SU-DHL-6 (cell line): ENCODE measurements around the gene SORL1.

Experiments used
- H2AFZ ChIP-seq: fragments of 200-600 bp; sonication (generic); 2 replicates; pipeline ENCODE4 v1.6.1; 2014; ENCODE audit warnings: low read depth, mild to moderate bottlenecking, moderate library complexity, mixed read lengths, antibody characterized with exemption, low read length; ENCODE audit not compliant: severe bottlenecking
- H3F3A ChIP-seq: fragments of 200-600 bp; shearing (Covaris generic); 2 replicates; pipeline ENCODE4 v1.6.0; 2016; ENCODE audit warnings: antibody characterized with exemption, mild to moderate bottlenecking; ENCODE audit not compliant: insufficient read depth
- H3K27ac ChIP-seq: fragments of 200-600 bp; sonication (generic); 2 replicates; pipeline ENCODE4 v1.5.1; 2016; ENCODE audit warnings: low read depth, mild to moderate bottlenecking, low read length, moderate library complexity, mixed read lengths
- H3K27me3 ChIP-seq: fragments of 200-600 bp; sonication (generic), shearing (Covaris generic); 2 replicates; pipeline ENCODE4 v1.6.0; 2014; ENCODE audit warnings: mild to moderate bottlenecking, low read length
- H3K36me3 ChIP-seq: fragments of 200-600 bp; sonication (generic); 2 replicates; pipeline ENCODE4 v1.6.1; 2014; ENCODE audit warnings: mild to moderate bottlenecking, low read length, mixed read lengths
- H3K4me2 ChIP-seq: fragments of 300-600, 200-600 bp; shearing (Covaris generic), sonication (generic); 2 replicates; pipeline ENCODE4 v1.6.0; 2014; ENCODE audit warnings: low read length, low read depth, mild to moderate bottlenecking; ENCODE audit not compliant: poor library complexity, severe bottlenecking
- H3K4me3 ChIP-seq: fragments of 200-600 bp; sonication (generic); 2 replicates; pipeline ENCODE4 v1.5.1; 2014; ENCODE audit warnings: antibody characterized with exemption, low read length, mild to moderate bottlenecking, mixed read lengths; ENCODE audit not compliant: insufficient read depth, poor library complexity, severe bottlenecking
- H3K79me2 ChIP-seq: fragments of 200-600 bp; sonication (generic); 2 replicates; pipeline ENCODE4 v1.6.1; 2014; ENCODE audit warnings: mild to moderate bottlenecking, low read length, moderate library complexity; ENCODE audit not compliant: insufficient read depth
- H3K9ac ChIP-seq: fragments of 200-600 bp; sonication (generic); 2 replicates; pipeline ENCODE4 v1.7.0; 2014; ENCODE audit warnings: mild to moderate bottlenecking, low read length
- H3K9me2 ChIP-seq: fragments of 200-600 bp; sonication (generic); replicated peaks from 2 replicates; pipeline ENCODE4 v1.6.1; 2014; ENCODE audit warnings: low read length; ENCODE audit not compliant: insufficient read depth
- H3K9me3 ChIP-seq: fragments of 200-600 bp; sonication (generic); 2 replicates; pipeline ENCODE4 v1.6.1; 2014; ENCODE audit warnings: low read length, mixed read lengths; ENCODE audit not compliant: insufficient read depth
- H4K20me1 ChIP-seq: fragments of 200-600 bp; sonication (generic); 2 replicates; pipeline ENCODE4 v1.6.1; 2014; ENCODE audit warnings: low read depth, mild to moderate bottlenecking, antibody characterized with exemption, low read length, moderate library complexity, mixed read lengths
- EZH2phosphoT487 ChIP-seq: fragments of 200-600 bp; sonication (generic), shearing (Covaris generic); conservative IDR thresholded peaks from 2 replicates; pipeline ENCODE4 v1.6.1; 2018; ENCODE audit warnings: mild to moderate bottlenecking, antibody characterized with exemption, low read length, moderate library complexity, mixed read lengths
- TF ChIP-seq, protein P1 (sequence below): fragments of 200-600 bp; sonication (generic); IDR thresholded peaks from one replicate; pipeline ENCODE4 v1.5.1; 2017; ENCODE audit warnings: antibody characterized with exemption, mild to moderate bottlenecking, low read length, moderate library complexity; ENCODE audit not compliant: insufficient read depth, poor library complexity, severe bottlenecking

The SORL1 gene

DNA sequence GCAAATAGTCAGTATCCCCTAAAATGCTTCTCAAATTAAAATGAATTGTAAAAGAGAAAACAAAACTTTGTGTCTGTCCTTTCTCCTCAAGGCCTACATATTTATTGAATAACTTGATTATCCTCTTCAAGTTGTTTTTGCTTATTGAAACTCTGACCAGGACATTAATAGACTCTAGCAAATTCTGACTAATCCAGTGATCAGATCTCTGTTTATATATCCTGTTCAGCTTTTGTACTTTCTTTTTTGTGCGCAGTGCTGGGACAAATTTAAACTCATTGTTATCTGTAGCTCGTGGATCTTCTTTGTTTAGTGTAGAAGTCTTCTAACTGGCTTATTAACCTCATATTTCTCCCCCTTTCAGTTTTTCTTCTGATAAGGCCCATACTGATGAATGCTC is 140.6 kb downstream of the SORL1 start:
- Histone ChIP-seq H3K4me3 (no peak overlapping the region), H3K27ac (no peak overlapping the region; the same call in 1 of the 2 replicates), H3K79me2 (peaks cover 56% of the 10 kb centered on the region), H3K9ac (no peak overlapping the region), H3K36me3 (peaks cover 70% of the 10 kb centered on the region), H4K20me1 (no peaks in the 10 kb centered on the region), H3K4me2 (no peak overlapping the region), H3F3A (peaks cover 47% of the 10 kb centered on the region), H3K9me3 (no peaks in the 10 kb centered on the region), H3K9me2 (no peaks in the 10 kb centered on the region), H3K27me3 (no peaks in the 10 kb centered on the region), H2AFZ (no peak overlapping the region)
- TF ChIP-seq, protein P1, sequence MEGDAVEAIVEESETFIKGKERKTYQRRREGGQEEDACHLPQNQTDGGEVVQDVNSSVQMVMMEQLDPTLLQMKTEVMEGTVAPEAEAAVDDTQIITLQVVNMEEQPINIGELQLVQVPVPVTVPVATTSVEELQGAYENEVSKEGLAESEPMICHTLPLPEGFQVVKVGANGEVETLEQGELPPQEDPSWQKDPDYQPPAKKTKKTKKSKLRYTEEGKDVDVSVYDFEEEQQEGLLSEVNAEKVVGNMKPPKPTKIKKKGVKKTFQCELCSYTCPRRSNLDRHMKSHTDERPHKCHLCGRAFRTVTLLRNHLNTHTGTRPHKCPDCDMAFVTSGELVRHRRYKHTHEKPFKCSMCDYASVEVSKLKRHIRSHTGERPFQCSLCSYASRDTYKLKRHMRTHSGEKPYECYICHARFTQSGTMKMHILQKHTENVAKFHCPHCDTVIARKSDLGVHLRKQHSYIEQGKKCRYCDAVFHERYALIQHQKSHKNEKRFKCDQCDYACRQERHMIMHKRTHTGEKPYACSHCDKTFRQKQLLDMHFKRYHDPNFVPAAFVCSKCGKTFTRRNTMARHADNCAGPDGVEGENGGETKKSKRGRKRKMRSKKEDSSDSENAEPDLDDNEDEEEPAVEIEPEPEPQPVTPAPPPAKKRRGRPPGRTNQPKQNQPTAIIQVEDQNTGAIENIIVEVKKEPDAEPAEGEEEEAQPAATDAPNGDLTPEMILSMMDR, result no peak
- no peak for TF ChIP-seq EZH2phosphoT487

DNA sequence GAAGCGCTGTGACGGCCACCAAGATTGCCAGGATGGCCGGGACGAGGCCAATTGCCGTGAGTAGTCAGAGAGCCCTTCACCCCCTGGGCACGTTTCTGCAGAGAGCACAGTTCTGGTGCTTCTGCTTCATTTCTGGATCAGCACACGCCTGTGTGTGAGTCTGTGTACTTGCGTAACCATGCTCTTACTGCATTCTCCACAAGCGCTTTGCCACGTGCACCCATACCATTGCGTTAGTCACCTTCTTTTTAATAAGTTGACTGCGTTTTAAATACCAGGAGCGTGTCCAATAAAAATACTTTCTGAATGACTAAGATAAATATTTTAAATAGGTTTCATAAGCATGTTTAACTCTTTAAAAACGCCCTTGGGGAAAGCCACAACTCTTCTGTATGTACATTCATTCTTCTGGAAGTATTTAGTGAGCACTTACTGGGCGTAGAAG is 143.6 kb downstream of the SORL1 start:
- Histone ChIP-seq H3K9me3 (no peaks in the 10 kb centered on the region), H3K4me2 (no peak overlapping the region), H4K20me1 (no peaks in the 10 kb centered on the region), H3K27me3 (no peaks in the 10 kb centered on the region), H3K9ac (no peak overlapping the region), H3K27ac (no peak overlapping the region), H3K79me2 (peaks cover 76% of the 10 kb centered on the region), H3K36me3 (peaks cover 88% of the 10 kb centered on the region), H2AFZ (no peak overlapping the region), H3K4me3 (no peak overlapping the region), H3K9me2 (no peaks in the 10 kb centered on the region), H3F3A (peaks cover 29% of the 10 kb centered on the region)
- TF ChIP-seq, protein P1, result no peak

GRCh38 chr11:121596195-121597155 is 144.4 kb downstream of the SORL1 start:
- no peak overlapping the region for H2AFZ ChIP-seq
- H3K4me2 ChIP-seq, result no peak overlapping the region
- peaks cover 88% of the 10 kb centered on the region for H3K36me3 ChIP-seq
- no peaks in the 10 kb centered on the region for H4K20me1 ChIP-seq
- TF ChIP-seq, protein P1, result no peak
- no peaks in the 10 kb centered on the region for H3K27me3 ChIP-seq
- no peak overlapping the region for H3K4me3 ChIP-seq
- H3F3A ChIP-seq, result peaks cover 23% of the 10 kb centered on the region; the same call in 1 of the 2 replicates
- H3K9me3 ChIP-seq, result no peaks in the 10 kb centered on the region
- H3K9ac ChIP-seq, result no peak overlapping the region
- H3K79me2 ChIP-seq, result peaks cover 76% of the 10 kb centered on the region
- H3K9me2 ChIP-seq, result no peaks in the 10 kb centered on the region
- H3K27ac ChIP-seq, result no peak overlapping the region
